K562 (cell line): ENCODE results near the gene PLCB1. TPM values are rescaled to one million over a fixed set of nuclear protein-coding genes. Genes with fewer than 3 reads are reported as not detected.

Source experiments
- ATAC-seq: fragments of 200-7000 bp; cut with Tn5 transposase; 3 replicates; pipeline ENCODE4 v1.9.1; 2020; ENCODE audit warnings: moderate library complexity
- BruUV-seq: library from RNA; stranded (reverse); fragments of 400-500 nt; replicated peaks from 2 replicates; lab custom pipeline; 2021; lab: Mats Ljungman, UMichigan
- CTCF ChIA-PET: fragments of 300-600 bp; formaldehyde crosslinking; extraction: SDS; loops from one replicate; lab custom pipeline; 2021; ENCODE audit warnings: low intra/inter-chr PET ratio; lab: Yijun Ruan, JAX
- POLR2A ChIA-PET: fragments of 300-600, 350-650 bp; sonication (Branson Sonifier 250); formaldehyde crosslinking; extraction: SDS; loops from one replicate; lab custom pipeline; 2021; ENCODE audit warnings: antibody characterized with exemption, inconsistent platforms; lab: Yijun Ruan, JAX
- DNase-seq, 4 experiments: peaks; one replicate each; pipeline versions ENCODE4 v3.0.0 to v3.0.0-alpha.2; 2011 to 2018; ENCODE audit warnings: low spot score in 3 of 4, mixed read lengths in 3 of 4; ENCODE audit errors: extremely low read depth in 1 of 4
- FAIRE-seq: peaks from 2 replicates; lab custom pipeline; 2011; peaks lifted over from hg19 to GRCh38; lab: Jason Lieb, UNC
- H2AFZ ChIP-seq: 2 replicates; pipeline ENCODE4 v1.6.0; 2011; ENCODE audit warnings: low read depth, low read length, control low read depth, inconsistent platforms
- H3K27ac ChIP-seq: fragments of 200-600 bp; 3 replicates; pipeline ENCODE4 v1.8.0; 2011; ENCODE audit warnings: low read depth, mild to moderate bottlenecking, control low read depth, inconsistent platforms, low read length, moderate library complexity, mixed read lengths; ENCODE audit errors: extremely low read depth
- H3K27me3 ChIP-seq, 2 experiments: fragments of 300-600 bp in 1 of 2; 2 replicates in 1 of 2; 3 replicates in 1 of 2; pipeline versions ENCODE4 v1.6.0 to v1.8.0; 2011; ENCODE audit warnings: inconsistent platforms in 2 of 2, low read length in 2 of 2, mild to moderate bottlenecking in 1 of 2, mixed read lengths in 1 of 2, moderate library complexity in 1 of 2; ENCODE audit not compliant: control insufficient read depth in 2 of 2, insufficient read depth in 2 of 2
- H3K36me3 ChIP-seq: fragments of 300-600 bp; 3 replicates; pipeline ENCODE4 v1.8.0; 2011; ENCODE audit warnings: mild to moderate bottlenecking, low read length, inconsistent platforms; ENCODE audit not compliant: control insufficient read depth, insufficient read depth
- H3K4me1 ChIP-seq, 2 experiments: fragments of 200-600 bp in 1 of 2; replicated peaks in 1 of 2; 2 replicates in 1 of 2; 3 replicates in 1 of 2; pipeline versions ENCODE4 v1.5.1 to v1.8.0; 2011; ENCODE audit warnings: inconsistent platforms in 2 of 2, low read length in 2 of 2, mild to moderate bottlenecking in 1 of 2, mixed read lengths in 1 of 2, moderate library complexity in 1 of 2; ENCODE audit not compliant: control insufficient read depth in 2 of 2, insufficient read depth in 2 of 2
- H3K4me2 ChIP-seq: 2 replicates; pipeline ENCODE4 v1.6.1; 2011; ENCODE audit warnings: low read length, control low read depth, inconsistent platforms, mixed read lengths; ENCODE audit not compliant: insufficient read depth
- H3K4me3 ChIP-seq: fragments of 200-600 bp; sonication (generic), shearing (Covaris generic); 2 replicates; pipeline ENCODE4 v1.5.1; 2016; ENCODE audit warnings: control low read depth, inconsistent platforms
- H3K79me2 ChIP-seq: fragments of 200-600 bp; 3 replicates; pipeline ENCODE4 v1.8.0; 2011; ENCODE audit warnings: low read length, inconsistent platforms; ENCODE audit not compliant: control insufficient read depth, insufficient read depth
- H3K9ac ChIP-seq, 2 experiments: 2 replicates each; pipeline versions ENCODE4 v1.6.0 to v1.6.1; 2011; ENCODE audit warnings: low read depth in 2 of 2, low read length in 2 of 2, control low read depth in 1 of 2, inconsistent platforms in 1 of 2, mild to moderate bottlenecking in 1 of 2, mixed read lengths in 1 of 2; ENCODE audit not compliant: insufficient read depth in 1 of 2
- H3K9me1 ChIP-seq: one replicate; pipeline ENCODE4 v1.6.0; 2011; ENCODE audit warnings: inconsistent platforms, mild to moderate bottlenecking, low read length, moderate library complexity; ENCODE audit not compliant: control insufficient read depth, insufficient read depth
- H3K9me3 ChIP-seq: replicated peaks from 2 replicates; pipeline ENCODE4 v1.5.1; 2011; ENCODE audit warnings: low read depth, low read length, inconsistent platforms; ENCODE audit not compliant: control insufficient read depth, insufficient read depth
- H4K20me1 ChIP-seq: replicated peaks from 2 replicates; pipeline ENCODE4 v1.6.1; 2011; ENCODE audit warnings: low read length, inconsistent platforms, mixed read lengths; ENCODE audit not compliant: control insufficient read depth, insufficient read depth
- BRCA1 ChIP-seq, 2 experiments: fragments of 450-650 bp in 1 of 2; sonication (generic) in 1 of 2; formaldehyde crosslinking in 1 of 2; IDR thresholded peaks; 2 replicates each; pipeline versions ENCODE4 v1.5.0 to v1.6.1; 2017 to 2020; ENCODE audit warnings: mild to moderate bottlenecking in 1 of 2, missing genetic modification reagents in 1 of 2
- BRF2 ChIP-seq: IDR thresholded peaks from 3 replicates; pipeline ENCODE4 v1.6.1; 2011; ENCODE audit warnings: borderline replicate concordance, mild to moderate bottlenecking; ENCODE audit not compliant: insufficient read length, insufficient read depth
- CBFA2T3 ChIP-seq: fragments of 450-650 bp; IDR thresholded peaks from 2 replicates; pipeline ENCODE4 v1.6.1; 2017
- CEBPG ChIP-seq, 3 experiments: fragments of 200-800 bp in 1 of 3; sonication (Bioruptor generic) in 1 of 3; sonication (generic) in 1 of 3; formaldehyde crosslinking in 1 of 3; IDR thresholded peaks in 2 of 3; conservative IDR thresholded peaks in 1 of 3; 2 replicates each; pipeline versions ENCODE4 v1.6.1 to v1.8.0; 2016 to 2022; ENCODE audit warnings: missing compliant biosample characterization in 2 of 3, missing genetic modification characterization in 2 of 3, mild to moderate bottlenecking in 1 of 3, missing genetic modification reagents in 1 of 3
- CREB1 ChIP-seq, 2 experiments: sonication (generic) in 1 of 2; formaldehyde crosslinking in 1 of 2; IDR thresholded peaks; 2 replicates each; pipeline versions ENCODE4 v1.6.1 to v1.8.0; 2012 to 2022; ENCODE audit warnings: inconsistent platforms in 1 of 2, mild to moderate bottlenecking in 1 of 2, missing genetic modification reagents in 1 of 2, moderate library complexity in 1 of 2
- E2F5 ChIP-seq: sonication (generic); formaldehyde crosslinking; IDR thresholded peaks from 2 replicates; pipeline ENCODE4 v1.8.0; 2022; ENCODE audit warnings: mild to moderate bottlenecking, missing genetic modification reagents
- KDM2B ChIP-seq: fragments of 250-450 bp; sonication (Bioruptor Pico); IDR thresholded peaks from 2 replicates; pipeline ENCODE4 v1.8.0; 2021; ENCODE audit warnings: mild to moderate bottlenecking, moderate library complexity
- KDM4B ChIP-seq, 2 experiments: fragments of 450-650 bp in 1 of 2; sonication (generic) in 1 of 2; IDR thresholded peaks; 2 replicates each; pipeline ENCODE4 v1.6.1; 2016 to 2017; ENCODE audit warnings: borderline replicate concordance in 2 of 2, antibody characterized with exemption in 1 of 2, low read depth in 1 of 2, mild to moderate bottlenecking in 1 of 2
- MYBL2 ChIP-seq, 2 experiments: fragments of 450-650 bp in 1 of 2; sonication (generic) in 1 of 2; formaldehyde crosslinking in 1 of 2; IDR thresholded peaks; 2 replicates each; pipeline versions ENCODE4 v1.6.1 to v1.8.1; 2017 to 2022; ENCODE audit warnings: borderline replicate concordance in 1 of 2, inconsistent platforms in 1 of 2, low read depth in 1 of 2, mild to moderate bottlenecking in 1 of 2, missing genetic modification reagents in 1 of 2, moderate library complexity in 1 of 2
- NCOA4 ChIP-seq: fragments of 450-650 bp; IDR thresholded peaks from 2 replicates; pipeline ENCODE4 v1.6.1; 2018; ENCODE audit warnings: mild to moderate bottlenecking; ENCODE audit not compliant: partially characterized antibody
- NR4A1 ChIP-seq, 2 experiments: fragments of 250-450 bp in 1 of 2; fragments of 450-650 bp in 1 of 2; sonication (Bioruptor Pico) in 1 of 2; IDR thresholded peaks; 2 replicates each; pipeline versions ENCODE4 v1.4.0 to v1.6.1; 2016 to 2020; ENCODE audit warnings: mild to moderate bottlenecking in 2 of 2, missing compliant biosample characterization in 1 of 2, missing genetic modification characterization in 1 of 2, moderate library complexity in 1 of 2
- SIRT6 ChIP-seq: IDR thresholded peaks from one replicate; pipeline ENCODE4 v1.6.1; 2012; ENCODE audit warnings: low read depth, mild to moderate bottlenecking, control low read depth, inconsistent platforms, low read length, moderate library complexity
- ZBED1 ChIP-seq: IDR thresholded peaks from 2 replicates; pipeline ENCODE4 v1.6.1; 2014
- ZNF232 ChIP-seq: sonication (generic); formaldehyde crosslinking; IDR thresholded peaks from 2 replicates; pipeline ENCODE4 v1.8.0; 2022; ENCODE audit warnings: mild to moderate bottlenecking, missing genetic modification reagents
- ZNF655 ChIP-seq: fragments of 250-450 bp; sonication (Bioruptor Pico); IDR thresholded peaks from 2 replicates; pipeline ENCODE4 v1.5.0; 2021
- WGBS: fragments of 100-300 bp; shearing (Covaris generic); methylation state at CpG from one replicate; pipeline ENCODE4 v1.1.6; 2016; ENCODE audit warnings: low coverage, mixed read lengths; ENCODE audit not compliant: insufficient coverage; ENCODE audit errors: missing lambda C conversion rate; 5-methylcytosine and 5-hydroxymethylcytosine counted together
- in situ Hi-C: fragments of 300-500 bp; cut with MboI; formaldehyde crosslinking; loops from 4 replicates; pipeline ENCODE4 v1.15.0; 2018; ENCODE audit warnings: inconsistent platforms, mixed read lengths
- intact Hi-C: fragments of 100-400 bp; cut with micrococcal nuclease; formaldehyde crosslinking; loops from 2 replicates; pipeline ENCODE4 v1.14.2; 2022
- polyA plus RNA-seq, 8 experiments: library from polyadenylated mRNA; depleted of rRNA in 4 of 8; stranded (reverse) in 5 of 8; unstranded in 3 of 8; fragments of >200 nt; fragmentation: Nextera tagmentation in 2 of 8; fragmentation: Illumina TruSeq in 1 of 8; extraction: Ambion mirVana in 2 of 8; extraction: Trizol in 1 of 8; gene quantifications; 2 replicates each; pipeline versions ENCODE4 v1.2.1 to v1.2.3, GENCODE V29; 2011 to 2014; ENCODE audit warnings: inconsistent platforms in 1 of 8, missing spikeins in 1 of 8
- total RNA-seq, 7 experiments: library from RNA; depleted of rRNA in 6 of 7; stranded (reverse); fragments of >200 nt in 6 of 7; fragmentation: Illumina TruSeq in 2 of 7; extraction: Trizol in 2 of 7; gene quantifications; 2 replicates each; pipeline versions ENCODE4 v1.2.1 to v1.2.3, GENCODE V29; 2011 to 2021; ENCODE audit warnings: low replicate concordance in 1 of 7
- TF ChIP-seq, protein P1 (sequence below), 2 experiments: fragments of 450-650 bp in 1 of 2; sonication (generic) in 1 of 2; formaldehyde crosslinking in 1 of 2; IDR thresholded peaks in 1 of 2; conservative IDR thresholded peaks in 1 of 2; 2 replicates each; pipeline versions ENCODE4 v1.6.1 to v1.8.1; 2016 to 2023; ENCODE audit warnings: mild to moderate bottlenecking in 2 of 2, moderate library complexity in 2 of 2, inconsistent platforms in 1 of 2, missing genetic modification reagents in 1 of 2

Gene PLCB1
- total and polyA plus RNA-seq, 9 of the 15 experiments (the other 6 are each of a cell fraction or from before 2014, with no cell fraction given): 0.34 to 3.1 (median 1.3) TPM

DNA sequence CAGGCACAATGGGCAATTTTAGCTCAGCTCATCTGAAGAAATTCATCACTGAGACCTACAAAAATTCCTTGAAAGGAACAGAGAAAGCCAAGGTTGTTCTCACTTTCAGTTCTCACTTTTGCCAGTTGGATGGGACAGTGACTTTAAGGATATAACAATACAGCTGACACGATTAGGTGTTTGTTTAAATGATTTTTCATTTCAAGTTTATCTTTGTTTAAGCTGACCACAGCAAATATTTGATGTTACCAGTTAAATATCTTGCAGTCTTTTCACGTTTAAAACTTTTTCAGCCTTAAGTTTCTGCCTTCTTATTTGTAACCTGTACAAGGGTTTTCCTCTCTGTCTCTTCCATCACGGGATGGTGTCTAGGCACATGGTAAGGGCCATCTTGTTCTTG is 93.6 kb downstream of the PLCB1 start (continued):
- TF ChIP-seq CEBPG (CRISPR knock-in tag; IDR thresholded peaks at IDR 0.05) (no peak), CEBPG (tag; conservative IDR thresholded peaks at IDR 0.05 in 1 of 2, IDR thresholded peaks at IDR 0.05 in 1 of 2) (no peak), KDM4B (IDR thresholded peaks at IDR 0.05; ENCODE audit: borderline replicate concordance in 2 of 2, low read depth in 1 of 2) (no peak), BRF2 (no peak), KDM2B (no peak), ZBED1 (no peak), NCOA4 (no peak), SIRT6 (no peak), NR4A1 (CRISPR knock-in tag; IDR thresholded peaks at IDR 0.05) (no peak), NR4A1 (tag; IDR thresholded peaks at IDR 0.05) (no peak), CBFA2T3 (no peak)

DNA sequence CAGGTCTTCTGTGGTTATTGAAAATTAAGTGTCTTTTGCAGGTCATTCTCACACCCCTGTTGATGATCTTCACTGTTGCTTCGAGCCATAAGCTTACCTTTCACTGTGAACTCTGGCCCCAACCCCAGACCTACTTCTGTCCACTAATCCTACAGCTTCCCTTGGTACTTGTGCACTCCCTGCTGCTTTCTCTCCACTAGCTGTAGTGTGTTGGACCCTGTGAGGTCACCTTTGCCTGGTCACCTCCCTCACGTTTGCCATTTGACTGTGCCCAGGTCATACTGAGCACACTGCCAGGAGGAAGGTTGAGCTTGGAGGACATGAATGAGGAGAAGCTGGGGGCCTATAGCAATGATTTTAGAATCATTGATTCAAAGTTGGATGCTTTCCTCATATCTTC is 94.0 kb downstream of the PLCB1 start:
- intact Hi-C loops (no loop called here), in situ Hi-C loops (no loop called here)
- Histone ChIP-seq H2AFZ (no peak overlapping the region), H3K27me3 (no peaks in the 10 kb centered on the region), H3K4me1 (no peaks in the 10 kb centered on the region), H3K27ac (no peak overlapping the region), H3K9ac (no peak overlapping the region), H3K9me1 (no peaks in the 10 kb centered on the region), H3K36me3 (no peaks in the 10 kb centered on the region), H4K20me1 (no peaks in the 10 kb centered on the region), H3K4me3 (no peak overlapping the region), H3K9me3 (no peaks in the 10 kb centered on the region), H3K4me2 (no peak overlapping the region), H3K79me2 (no peaks in the 10 kb centered on the region)
- ATAC-seq (no peak), DNase-seq (no peak), FAIRE-seq (no peak)
- BruUV-seq: no TSS peak
- WGBS: 5% methylated on average over 2 of the region's 2 CpGs
- POLR2A ChIA-PET: interaction anchor here (1.2 kb wide), 1 partner anchor 18 kb away, joined by 3 read pairs; no protein-coding TSS in a partner anchor
- CTCF ChIA-PET: no interaction called here
- TF ChIP-seq MYBL2 (IDR thresholded peaks at IDR 0.05; ENCODE audit: low read depth) (no peak), MYBL2 (CRISPR knock-in tag; IDR thresholded peaks at IDR 0.05; ENCODE audit: borderline replicate concordance) (no peak), ZNF655 (CRISPR knock-in tag) (no peak), BRCA1 (IDR thresholded peaks at IDR 0.05) (no peak), BRCA1 (CRISPR knock-in tag; IDR thresholded peaks at IDR 0.05) (no peak), CREB1 (IDR thresholded peaks at IDR 0.05) (no peak), CREB1 (CRISPR knock-in tag; IDR thresholded peaks at IDR 0.05) (no peak), ZNF232 (CRISPR knock-in tag) (no peak), E2F5 (CRISPR knock-in tag) (no peak)
- TF ChIP-seq, protein P1, sequence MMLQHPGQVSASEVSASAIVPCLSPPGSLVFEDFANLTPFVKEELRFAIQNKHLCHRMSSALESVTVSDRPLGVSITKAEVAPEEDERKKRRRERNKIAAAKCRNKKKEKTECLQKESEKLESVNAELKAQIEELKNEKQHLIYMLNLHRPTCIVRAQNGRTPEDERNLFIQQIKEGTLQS (IDR thresholded peaks at IDR 0.05): no peak
- TF ChIP-seq, protein P1 (CRISPR knock-in tag; conservative IDR thresholded peaks at IDR 0.05): no peak
